Smooth muscle cell (in vitro differentiated cells): ENCODE data around the gene TRIM7. TPM values are rescaled to one million over a fixed set of nuclear protein-coding genes. Genes with fewer than 3 reads are reported as not detected.

Experiments used
- DNase-seq: peaks from one replicate; lab custom pipeline; 2025; ENCODE audit not compliant: unreplicated experiment; lab: John Stamatoyannopoulos, UW
- H2AFZ ChIP-seq: fragments of 200-600 bp; sonication (generic); 2 replicates; pipeline ENCODE4 v1.6.0; 2016; ENCODE audit warnings: antibody characterized with exemption, low read depth, mild to moderate bottlenecking
- H3F3A ChIP-seq: fragments of 200-600 bp; sonication (generic); 2 replicates; pipeline ENCODE4 v1.6.0; 2017; ENCODE audit warnings: antibody characterized with exemption, low read depth
- H3K27ac ChIP-seq: fragments of 200-600 bp; sonication (generic); 2 replicates; pipeline ENCODE4 v1.5.1; 2016; ENCODE audit warnings: low read depth, mild to moderate bottlenecking
- H3K27me3 ChIP-seq: fragments of 200-600 bp; sonication (generic); 2 replicates; pipeline ENCODE4 v1.6.1; 2016; ENCODE audit warnings: low read depth, mild to moderate bottlenecking
- H3K36me3 ChIP-seq: fragments of 200-600 bp; sonication (generic); 2 replicates; pipeline ENCODE4 v1.5.1; 2016; ENCODE audit warnings: low read depth
- H3K4me1 ChIP-seq: fragments of 200-600 bp; sonication (generic); 2 replicates; pipeline ENCODE4 v1.5.1; 2016; ENCODE audit warnings: low read depth
- H3K4me2 ChIP-seq: fragments of 200-600 bp; sonication (generic); 2 replicates; pipeline ENCODE4 v1.6.0; 2016; ENCODE audit warnings: mild to moderate bottlenecking
- H3K4me3 ChIP-seq: fragments of 200-600 bp; sonication (generic); 2 replicates; pipeline ENCODE4 v1.5.1; 2016; ENCODE audit warnings: mild to moderate bottlenecking
- H3K79me2 ChIP-seq: fragments of 200-600 bp; sonication (generic); 2 replicates; pipeline ENCODE4 v1.6.0; 2016; ENCODE audit warnings: low read depth, mild to moderate bottlenecking
- H3K9ac ChIP-seq: fragments of 200-600 bp; sonication (generic); 2 replicates; pipeline ENCODE4 v1.6.0; 2016; ENCODE audit warnings: low read depth
- H3K9me3 ChIP-seq: fragments of 200-600 bp; sonication (generic); replicated peaks from 2 replicates; pipeline ENCODE4 v1.5.1; 2016; ENCODE audit warnings: low read depth
- H4K20me1 ChIP-seq: fragments of 200-600 bp; sonication (generic); 2 replicates; pipeline ENCODE4 v1.6.0; 2016; ENCODE audit warnings: low read depth
- CTCF ChIP-seq: fragments of 200-600 bp; sonication (generic); IDR thresholded peaks from 2 replicates; pipeline ENCODE4 v1.5.1; 2017; ENCODE audit warnings: borderline replicate concordance, mild to moderate bottlenecking, antibody characterized with exemption; ENCODE audit not compliant: insufficient read depth, poor library complexity, severe bottlenecking
- WGBS: methylation state at CpG from one replicate; pipeline ENCODE4 v1.1.7; 2016; ENCODE audit warnings: low lambda C conversion rate; 5-methylcytosine and 5-hydroxymethylcytosine counted together
- polyA plus RNA-seq: library from polyadenylated mRNA; unstranded; fragments of >200 nt; fragmentation: Nextera tagmentation; extraction: Ambion mirVana; gene quantifications from 2 replicates; pipeline ENCODE4 v1.2.1, GENCODE V29; 2016
- total RNA-seq: library from RNA; depleted of rRNA; stranded (reverse); fragments of >200 nt; gene quantifications from 2 replicates; pipeline ENCODE4 v1.2.3, GENCODE V29; 2014

Gene TRIM7
- total and polyA plus RNA-seq, 2 experiments from 2014 or later: not detected

GRCh38 chr5:181204113-181204825 lies 727 bp downstream of the TRIM7 start:
- H3K27ac ChIP-seq: no peak overlapping the region

GRCh38 chr5:181203777-181204112 lies 1.3 kb downstream of the TRIM7 start:
- Histone ChIP-seq H3K27me3 (peaks cover 28% of the 10 kb centered on the region), H3K4me2 (peak overlapping the region; percentile 88), H2AFZ (peak overlapping the region; percentile 57), H3K36me3 (no peaks in the 10 kb centered on the region), H3K4me3 (peak overlapping the region; percentile 55), H3F3A (peaks cover 13% of the 10 kb centered on the region), H3K4me1 (no peaks in the 10 kb centered on the region), H3K9me3 (no peaks in the 10 kb centered on the region), H4K20me1 (no peaks in the 10 kb centered on the region), H3K79me2 (no peaks in the 10 kb centered on the region), H3K27ac (no peak overlapping the region), H3K9ac (no peak overlapping the region)
- no peak for TF ChIP-seq CTCF
- DNase-seq: no peak
- WGBS: 8% methylated on average over 17 of the region's 17 CpGs

More at GRCh38 chr5:181204113-181204825, 727 bp downstream of the TRIM7 start:
- WGBS: 2% methylated on average over 52 of the region's 67 CpGs
- no peak overlapping the region for H3K9ac ChIP-seq
- TF ChIP-seq CTCF: no peak
- no peaks in the 10 kb centered on the region for H3K9me3 ChIP-seq
- H3K27me3 ChIP-seq: peaks cover 28% of the 10 kb centered on the region
- H2AFZ ChIP-seq: peak overlapping the region; percentile 57
- H3K4me3 ChIP-seq: peak overlapping the region; percentile 55
- H3F3A ChIP-seq: peaks cover 13% of the 10 kb centered on the region
- H3K79me2 ChIP-seq: no peaks in the 10 kb centered on the region
- no peaks in the 10 kb centered on the region for H4K20me1 ChIP-seq
- DNase-seq: no peak
- no peaks in the 10 kb centered on the region for H3K4me1 ChIP-seq
- H3K4me2 ChIP-seq: peak overlapping the region; percentile 88
- no peaks in the 10 kb centered on the region for H3K36me3 ChIP-seq

- no peak for DNase-seq
- H2AFZ ChIP-seq: no peak overlapping the region
- H3K9ac ChIP-seq: no peak overlapping the region
- no peaks in the 10 kb centered on the region for H3K79me2 ChIP-seq
- peaks cover 28% of the 10 kb centered on the region for H3K27me3 ChIP-seq
- no peaks in the 10 kb centered on the region for H3K36me3 ChIP-seq
- H3K27ac ChIP-seq: no peak overlapping the region
- WGBS: 77% methylated on average over 11 of the region's 11 CpGs
- TF ChIP-seq CTCF: no peak
- no peaks in the 10 kb centered on the region for H3K9me3 ChIP-seq
- H3K4me1 ChIP-seq: no peaks in the 10 kb centered on the region
- peaks cover 12% of the 10 kb centered on the region for H3F3A ChIP-seq
- no peak overlapping the region for H3K4me2 ChIP-seq
- H4K20me1 ChIP-seq: no peaks in the 10 kb centered on the region
- H3K4me3 ChIP-seq: no peak overlapping the region
These were observed 1.8 kb downstream of the TRIM7 start for GRCh38 chr5:181203093-181203711.
